Suprapubic skin (tissue), 4 donors: ENCODE measurements around the gene SLC34A1.

Experiments used
- EP300 ChIP-seq: sonication (generic); formaldehyde crosslinking; IDR thresholded peaks from one replicate; pipeline ENCODE4 v1.6.1; 2017; ENCODE audit warnings: antibody characterized with exemption
- POLR2A ChIP-seq, 2 donors: fragments of 450-650 bp; IDR thresholded peaks; one replicate each; pipeline ENCODE4 v1.6.1; 2017; ENCODE audit warnings: antibody characterized with exemption in 2 of 2, mild to moderate bottlenecking in 2 of 2, moderate library complexity in 2 of 2
- POLR2AphosphoS5 ChIP-seq, 3 donors: sonication (generic); formaldehyde crosslinking; IDR thresholded peaks; one replicate each; pipeline ENCODE4 v1.6.1; 2017; ENCODE audit warnings: antibody characterized with exemption in 3 of 3
- TF ChIP-seq, protein P1 (sequence below), 2 donors: fragments of 200-600 bp in 1 of 2; fragments of 450-650 bp in 1 of 2; sonication (generic) in 1 of 2; IDR thresholded peaks; one replicate each; pipeline ENCODE4 v1.5.1; 2016 to 2019; ENCODE audit warnings: antibody characterized with exemption in 2 of 2, mild to moderate bottlenecking in 1 of 2, moderate library complexity in 1 of 2

GRCh38 chr5:177343777-177344176 is 40.5 kb upstream of the SLC34A1 start:
- TF ChIP-seq, protein P1, sequence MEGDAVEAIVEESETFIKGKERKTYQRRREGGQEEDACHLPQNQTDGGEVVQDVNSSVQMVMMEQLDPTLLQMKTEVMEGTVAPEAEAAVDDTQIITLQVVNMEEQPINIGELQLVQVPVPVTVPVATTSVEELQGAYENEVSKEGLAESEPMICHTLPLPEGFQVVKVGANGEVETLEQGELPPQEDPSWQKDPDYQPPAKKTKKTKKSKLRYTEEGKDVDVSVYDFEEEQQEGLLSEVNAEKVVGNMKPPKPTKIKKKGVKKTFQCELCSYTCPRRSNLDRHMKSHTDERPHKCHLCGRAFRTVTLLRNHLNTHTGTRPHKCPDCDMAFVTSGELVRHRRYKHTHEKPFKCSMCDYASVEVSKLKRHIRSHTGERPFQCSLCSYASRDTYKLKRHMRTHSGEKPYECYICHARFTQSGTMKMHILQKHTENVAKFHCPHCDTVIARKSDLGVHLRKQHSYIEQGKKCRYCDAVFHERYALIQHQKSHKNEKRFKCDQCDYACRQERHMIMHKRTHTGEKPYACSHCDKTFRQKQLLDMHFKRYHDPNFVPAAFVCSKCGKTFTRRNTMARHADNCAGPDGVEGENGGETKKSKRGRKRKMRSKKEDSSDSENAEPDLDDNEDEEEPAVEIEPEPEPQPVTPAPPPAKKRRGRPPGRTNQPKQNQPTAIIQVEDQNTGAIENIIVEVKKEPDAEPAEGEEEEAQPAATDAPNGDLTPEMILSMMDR (IDR thresholded peaks at IDR 0.05), result no peak
- TF ChIP-seq POLR2A (IDR thresholded peaks at IDR 0.05) (no peak), EP300 (no peak), POLR2AphosphoS5 (IDR thresholded peaks at IDR 0.05) (no peak)
